B cell (primary cell): ENCODE data around the gene ANKRD2. TPM values are rescaled to one million over a fixed set of nuclear protein-coding genes. Genes with fewer than 3 reads are reported as not detected.
"Not testable (repeated sequence)": the region's sequence is repeated elsewhere in the genome, so short reads cannot be mapped to it uniquely, and the experiment has no call there.

Source experiments
- ATAC-seq: fragments of 200-7000 bp; cut with Tn5 transposase; one replicate; pipeline ENCODE4 v1.10.0; 2021; ENCODE audit warnings: low read depth, mild to moderate bottlenecking, moderate number of reproducible peaks, moderate library complexity
- CTCF ChIA-PET: fragments of 350-600 bp; sonication (Branson Sonifier 250); formaldehyde crosslinking; loops from one replicate; lab custom pipeline; 2021; ENCODE audit warnings: antibody characterized with exemption, inconsistent platforms; lab: Charles Lee
- POLR2A ChIA-PET: fragments of 350-600 bp; sonication (Branson Sonifier 250); formaldehyde crosslinking; loops from one replicate; lab custom pipeline; 2021; ENCODE audit warnings: antibody characterized with exemption; lab: Charles Lee
- DNase-seq: peaks from one replicate; pipeline ENCODE4 v3.0.0; 2013
- H2AFZ ChIP-seq: 2 replicates; pipeline ENCODE4 v1.6.1; 2012; ENCODE audit warnings: mild to moderate bottlenecking, low read depth, low read length; ENCODE audit not compliant: insufficient read depth, poor library complexity, severe bottlenecking
- H3K27ac ChIP-seq, 2 donors: 1 replicate in 1 of 2; 2 replicates in 1 of 2; pipeline ENCODE4 v1.5.1; 2012 to 2013; ENCODE audit warnings: low read length in 2 of 2, mild to moderate bottlenecking in 2 of 2, moderate library complexity in 1 of 2
- H3K27me3 ChIP-seq, 4 experiments: fragments of 200-600 bp in 1 of 4; sonication (generic) in 1 of 4; replicated peaks in 1 of 4; 1 replicate in 2 of 4; 2 replicates in 2 of 4; pipeline versions ENCODE4 v1.6.1 to v1.7.0; 2013 to 2016; ENCODE audit warnings: low read length in 3 of 4, mild to moderate bottlenecking in 2 of 4, mixed read lengths in 1 of 4, moderate library complexity in 1 of 4; ENCODE audit not compliant: insufficient read depth in 4 of 4, control insufficient read depth in 3 of 4; ENCODE audit errors: control extremely low read depth in 1 of 4
- H3K36me3 ChIP-seq, 2 experiments: replicated peaks in 1 of 2; 1 replicate in 1 of 2; 2 replicates in 1 of 2; pipeline versions ENCODE4 v1.6.1 to v1.7.1; 2013; ENCODE audit warnings: low read length in 1 of 2; ENCODE audit not compliant: insufficient read depth in 2 of 2, control insufficient read depth in 1 of 2; ENCODE audit errors: control extremely low read depth in 1 of 2, extremely low read depth in 1 of 2
- H3K4me1 ChIP-seq, 2 donors: fragments of 200-600 bp in 1 of 2; sonication (generic) in 1 of 2; 1 replicate in 1 of 2; 2 replicates in 1 of 2; pipeline versions ENCODE4 v1.5.1 to v1.6.1; 2013 to 2017; ENCODE audit warnings: low read length in 2 of 2; ENCODE audit not compliant: control insufficient read depth in 2 of 2, insufficient read depth in 2 of 2
- H3K4me2 ChIP-seq: replicated peaks from 2 replicates; pipeline ENCODE3; 2012; ENCODE audit warnings: mild to moderate bottlenecking, low read depth, low read length; ENCODE audit not compliant: poor library complexity, severe bottlenecking
- H3K4me3 ChIP-seq, 5 experiments: fragments of 200-600 bp in 1 of 5; sonication (generic) in 1 of 5; 1 replicate in 3 of 5; 2 replicates in 2 of 5; pipeline versions ENCODE4 v1.5.1 to v1.7.0; 2011 to 2016; ENCODE audit warnings: low read length in 4 of 5, mild to moderate bottlenecking in 4 of 5, low read depth in 2 of 5, control low read depth in 1 of 5, moderate library complexity in 1 of 5; ENCODE audit not compliant: insufficient read depth in 1 of 5; ENCODE audit errors: control extremely low read depth in 1 of 5, extremely low read depth in 1 of 5
- H3K79me2 ChIP-seq: fragments of 200-600 bp; sonication (generic); one replicate; pipeline ENCODE4 v1.6.0; 2016; ENCODE audit warnings: low read length; ENCODE audit not compliant: control insufficient read depth, insufficient read depth
- H3K9ac ChIP-seq: fragments of 200-600 bp; sonication (generic); 2 replicates; pipeline ENCODE4 v1.6.1; 2017; ENCODE audit warnings: mild to moderate bottlenecking, low read length, moderate library complexity
- H3K9me3 ChIP-seq, 3 donors: one replicate each; pipeline versions ENCODE4 v1.6.1 to v1.7.1; 2013; ENCODE audit warnings: low read length in 2 of 3; ENCODE audit not compliant: control insufficient read depth in 2 of 3, insufficient read depth in 1 of 3; ENCODE audit errors: control extremely low read depth in 1 of 3
- H4K20me1 ChIP-seq: 2 replicates; pipeline ENCODE4 v1.6.0; 2012; ENCODE audit warnings: mild to moderate bottlenecking, low read length; ENCODE audit not compliant: insufficient read depth, control insufficient read depth, poor library complexity, severe bottlenecking
- H3K27ac Mint-ChIP-seq: one replicate; pipeline ENCODE4 v1.8.0; 2021; ENCODE audit warnings: mixed read lengths
- H3K27me3 Mint-ChIP-seq: one replicate; pipeline ENCODE4 v1.8.0; 2021; ENCODE audit warnings: mixed read lengths
- H3K4me1 Mint-ChIP-seq: one replicate; pipeline ENCODE4 v1.8.0; 2021; ENCODE audit warnings: mixed read lengths
- H3K4me3 Mint-ChIP-seq: one replicate; pipeline ENCODE4 v1.8.0; 2021; ENCODE audit warnings: mixed read lengths
- H3K9me3 Mint-ChIP-seq: one replicate; pipeline ENCODE4 v1.8.0; 2022; ENCODE audit warnings: mixed read lengths; ENCODE audit not compliant: insufficient read depth
- CTCF ChIP-seq: fragments of 200-600 bp; IDR thresholded peaks from one replicate; pipeline ENCODE4 v1.8.0; 2022; ENCODE audit warnings: antibody characterized with exemption, mild to moderate bottlenecking
- EZH2 ChIP-seq: IDR thresholded peaks from 2 replicates; pipeline ENCODE4 v1.6.1; 2012; ENCODE audit warnings: borderline replicate concordance, low read depth, mild to moderate bottlenecking, moderate library complexity, low read length; ENCODE audit not compliant: insufficient read depth, poor library complexity, severe bottlenecking
- WGBS: methylation state at CpG from one replicate; pipeline ENCODE4 v1.1.5; 2013; ENCODE audit warnings: missing lambda C conversion rate; ENCODE audit not compliant: insufficient coverage; 5-methylcytosine and 5-hydroxymethylcytosine counted together
- intact Hi-C: fragments of 100-400 bp; cut with micrococcal nuclease; formaldehyde crosslinking; loops from one replicate; pipeline ENCODE4 v1.10.0; 2022
- polyA plus RNA-seq: library from polyadenylated mRNA; depleted of rRNA; stranded (reverse); fragments of >200 nt; gene quantifications from 2 replicates; pipeline ENCODE4 v1.2.3, GENCODE V29; 2012
- total RNA-seq, 2 donors: library from RNA; stranded (reverse); fragments of 120-200 nt in 1 of 2; gene quantifications; 1 replicate in 1 of 2; 2 replicates in 1 of 2; pipeline versions ENCODE4 v1.2.3 to v1.2.4, GENCODE V29; 2013 to 2022

ANKRD2 gene
- total and polyA plus RNA-seq, 2 donors (not counting 1 experiment from before 2014, with no cell fraction given): not detected

- TF ChIP-seq CTCF: peak; percentile 73
- TF ChIP-seq EZH2: no peak
- no peak overlapping the region for H3K9ac ChIP-seq
- ATAC-seq (peak; percentile 81), DNase-seq (peak; percentile 59)
- no peak overlapping the region for H3K4me3 ChIP-seq
- Mint-ChIP-seq H3K9me3 (peaks cover 3% of the 10 kb centered on the region), H3K27ac (no peak overlapping the region), H3K4me1 (no peaks in the 10 kb centered on the region), H3K27me3 (no peaks in the 10 kb centered on the region), H3K4me3 (no peak overlapping the region)
- peaks cover 0 to 9% (median 0%) of the 10 kb centered on the region in 3 donors for H3K9me3 ChIP-seq
- no peak overlapping the region for H3K27ac ChIP-seq
- intact Hi-C loops: loop anchor here (2.0 kb wide), 1 partner anchor 275 kb away; no protein-coding TSS in a partner anchor
- H3K27me3 ChIP-seq: no peaks in the 10 kb centered on the region
- no peak overlapping the region for H3K4me2 ChIP-seq
- H2AFZ ChIP-seq: no peak overlapping the region
- ChIA-PET POLR2A (no interaction called here), CTCF (interaction anchor here (0.7 to 6.8 kb wide), 24 partner anchors 9 to 481 kb away, joined by 3 to 96 read pairs (median 4); partner anchors contain the start of genes ANKRD2 and RRP12)
- H3K4me1 ChIP-seq: no peaks in the 10 kb centered on the region
- 52% methylated on average over 3 of the region's 6 CpGs for WGBS
- no peaks in the 10 kb centered on the region for H4K20me1 ChIP-seq
- H3K79me2 ChIP-seq: no peaks in the 10 kb centered on the region
- H3K36me3 ChIP-seq: no peaks in the 10 kb centered on the region
These were observed 19.0 kb upstream of the ANKRD2 start for GRCh38 chr10:97553575-97554031.

GRCh38 chr10:97554336-97554735, 18.2 kb upstream of the ANKRD2 start:
- H2AFZ ChIP-seq, H3K4me1 Mint-ChIP-seq, H3K4me3 Mint-ChIP-seq, H3K27ac ChIP-seq, DNase-seq, intact Hi-C loops, H3K9ac ChIP-seq, H3K4me3 ChIP-seq, H3K27ac Mint-ChIP-seq, H3K79me2 ChIP-seq, POLR2A ChIA-PET, H3K36me3 ChIP-seq, H3K27me3 ChIP-seq, H3K9me3 ChIP-seq, H3K4me2 ChIP-seq, ATAC-seq, H3K4me1 ChIP-seq, H4K20me1 ChIP-seq, H3K9me3 Mint-ChIP-seq, H3K27me3 Mint-ChIP-seq: not testable (repeated sequence)
- CTCF ChIA-PET: interaction anchor here (0.7 to 6.8 kb wide), 16 partner anchors 10 to 275 kb away, joined by 3 to 96 read pairs (median 4); partner anchors contain the start of genes ANKRD2 and RRP12
- 100% methylated on average over 1 of the region's 5 CpGs for WGBS

- POLR2A ChIA-PET, H3K79me2 ChIP-seq, H3K4me3 Mint-ChIP-seq, H3K9me3 ChIP-seq, H3K27ac Mint-ChIP-seq, H3K4me1 Mint-ChIP-seq, H3K27ac ChIP-seq, H3K27me3 Mint-ChIP-seq, H3K9me3 Mint-ChIP-seq, ATAC-seq, DNase-seq, H3K9ac ChIP-seq, H3K4me2 ChIP-seq, H3K4me3 ChIP-seq, H3K4me1 ChIP-seq, H3K27me3 ChIP-seq, H2AFZ ChIP-seq, intact Hi-C loops, H4K20me1 ChIP-seq, H3K36me3 ChIP-seq: not testable (repeated sequence)
- CTCF ChIA-PET: interaction anchor here (2.1 to 6.8 kb wide), 2 partner anchors 91 to 154 kb away, joined by 7 to 96 read pairs; partner anchors contain the start of gene RRP12
- 90% methylated on average over 2 of the region's 10 CpGs for WGBS
These were observed 17.0 kb upstream of the ANKRD2 start for GRCh38 chr10:97555541-97555940.
